Lower lobe of right lung (tissue), 2 donors: ENCODE results near the gene DNAJA2. TPM values are rescaled to one million over a fixed set of nuclear protein-coding genes. Genes with fewer than 3 reads are reported as not detected.

ENCODE experiments used
- ATAC-seq, 2 donors: fragments of 200-7000 bp; cut with Tn5 transposase; one replicate each; pipeline ENCODE4 v1.9.1; 2020 to 2022; ENCODE audit warnings: mild to moderate bottlenecking in 2 of 2, moderate library complexity in 2 of 2
- DNase-seq: peaks from one replicate; pipeline ENCODE4 v3.0.0-alpha.2; 2020
- H3K27ac ChIP-seq: fragments of 200-600 bp; one replicate; pipeline ENCODE4 v1.8.0; 2022
- H3K27me3 ChIP-seq: fragments of 200-600 bp; one replicate; pipeline ENCODE4 v1.8.0; 2022; ENCODE audit warnings: low read depth
- H3K36me3 ChIP-seq: fragments of 200-600 bp; one replicate; pipeline ENCODE4 v1.8.0; 2022; ENCODE audit warnings: mild to moderate bottlenecking
- H3K4me1 ChIP-seq: fragments of 200-600 bp; one replicate; pipeline ENCODE4 v1.8.0; 2022
- H3K4me3 ChIP-seq: fragments of 200-600 bp; one replicate; pipeline ENCODE4 v1.8.0; 2022; ENCODE audit warnings: mild to moderate bottlenecking
- H3K9me3 ChIP-seq: fragments of 200-600 bp; one replicate; pipeline ENCODE4 v1.8.0; 2022
- CTCF ChIP-seq: fragments of 200-600 bp; IDR thresholded peaks from one replicate; pipeline ENCODE4 v1.8.0; 2022; ENCODE audit warnings: antibody characterized with exemption, mild to moderate bottlenecking
- intact Hi-C: fragments of 100-400 bp; cut with DNase I; formaldehyde crosslinking; loops from one replicate; pipeline ENCODE4 v1.11.0; 2022
- total RNA-seq: library from RNA; stranded (reverse); fragmentation: NEBNext Ultra II Directional; extraction: Animal tissue kit (Norgen Biotek cat#: 25700); gene quantifications from one replicate; pipeline ENCODE4 v1.2.1, GENCODE V29; 2021
- donor health status: DM: no; HTN: yes; CAD: no; lungs with severe emphysema.

DNAJA2 gene
- total RNA-seq, 1 donor from 2014 or later = 53.1 TPM

- H3K27ac ChIP-seq = no peak overlapping the region
- TF ChIP-seq CTCF = no peak
Measured at GRCh38 chr16:46986438-46986837, 13.0 kb upstream of the DNAJA2 start.

GRCh38 chr16:46982335-46982734, 8.9 kb upstream of the DNAJA2 start:
- H3K27ac ChIP-seq = no peak overlapping the region
- no peaks in the 10 kb centered on the region for H3K27me3 ChIP-seq
- no peaks in the 10 kb centered on the region for H3K4me1 ChIP-seq
- no peak for DNase-seq
- ATAC-seq = no peak
- H3K9me3 ChIP-seq = no peaks in the 10 kb centered on the region
- no peak for TF ChIP-seq CTCF
- H3K4me3 ChIP-seq = no peak overlapping the region
- intact Hi-C loops = no loop called here
- no peaks in the 10 kb centered on the region for H3K36me3 ChIP-seq

More at GRCh38 chr16:46986438-46986837, 13.0 kb upstream of the DNAJA2 start:
- no peak for ATAC-seq
- intact Hi-C loops = no loop called here
- Histone ChIP-seq H3K36me3 (no peaks in the 10 kb centered on the region), H3K27me3 (no peaks in the 10 kb centered on the region), H3K4me1 (no peaks in the 10 kb centered on the region), H3K4me3 (no peak overlapping the region), H3K9me3 (no peaks in the 10 kb centered on the region)
- DNase-seq = no peak

DNA sequence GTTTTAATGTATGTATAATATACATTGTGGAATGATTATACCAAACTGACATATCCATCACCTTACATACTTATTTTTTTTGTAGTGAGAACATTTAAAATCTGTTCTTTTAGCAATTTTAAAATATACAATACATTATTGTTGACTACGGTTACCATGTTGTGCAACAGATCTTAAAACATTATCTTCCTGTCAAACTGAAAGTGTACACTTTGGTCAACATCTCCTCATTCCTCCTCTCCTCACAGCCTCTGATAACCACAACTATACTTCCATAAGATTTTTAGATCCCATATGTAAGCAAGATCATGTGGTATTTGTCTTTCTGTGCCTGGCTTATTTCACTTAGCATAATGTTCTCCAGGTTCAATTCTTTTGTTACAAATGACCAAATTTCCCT, 7.5 kb upstream of the DNAJA2 start:
- no peaks in the 10 kb centered on the region for H3K36me3 ChIP-seq
- ATAC-seq (no peak), DNase-seq (no peak)
- TF ChIP-seq CTCF = no peak
- H3K4me1 ChIP-seq = no peaks in the 10 kb centered on the region
- no peaks in the 10 kb centered on the region for H3K9me3 ChIP-seq
- H3K4me3 ChIP-seq = no peak overlapping the region
- intact Hi-C loops = no loop called here
- no peaks in the 10 kb centered on the region for H3K27me3 ChIP-seq
- H3K27ac ChIP-seq = no peak overlapping the region

DNA sequence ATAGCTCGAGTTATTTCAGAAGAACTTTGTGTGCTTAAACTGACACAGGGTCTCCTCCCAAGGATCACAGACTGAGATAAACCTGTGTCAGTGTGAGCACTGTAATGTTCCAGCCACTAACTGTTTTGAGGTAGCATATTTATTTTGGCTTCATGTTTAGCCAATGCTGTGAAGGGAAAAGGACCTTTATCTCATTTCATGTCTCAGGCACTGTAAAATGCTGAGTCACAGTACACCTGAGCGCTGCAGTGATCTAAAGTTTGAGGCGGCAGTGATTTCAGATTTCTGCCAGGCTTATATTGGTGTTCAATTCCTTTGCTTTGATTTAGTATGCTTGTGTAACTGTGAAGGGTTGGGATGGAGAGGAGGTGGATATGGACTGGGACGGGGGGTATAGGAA, 3.1 kb upstream of the DNAJA2 start:
- no peak for ATAC-seq
- DNase-seq = no peak
- intact Hi-C loops = no loop called here
- no peaks in the 10 kb centered on the region for H3K9me3 ChIP-seq
- H3K4me3 ChIP-seq = no peak overlapping the region
- peaks cover 3% of the 10 kb centered on the region for H3K36me3 ChIP-seq
- no peak overlapping the region for H3K27ac ChIP-seq
- H3K27me3 ChIP-seq = no peaks in the 10 kb centered on the region
- peaks cover 19% of the 10 kb centered on the region for H3K4me1 ChIP-seq
- no peak for TF ChIP-seq CTCF

DNA sequence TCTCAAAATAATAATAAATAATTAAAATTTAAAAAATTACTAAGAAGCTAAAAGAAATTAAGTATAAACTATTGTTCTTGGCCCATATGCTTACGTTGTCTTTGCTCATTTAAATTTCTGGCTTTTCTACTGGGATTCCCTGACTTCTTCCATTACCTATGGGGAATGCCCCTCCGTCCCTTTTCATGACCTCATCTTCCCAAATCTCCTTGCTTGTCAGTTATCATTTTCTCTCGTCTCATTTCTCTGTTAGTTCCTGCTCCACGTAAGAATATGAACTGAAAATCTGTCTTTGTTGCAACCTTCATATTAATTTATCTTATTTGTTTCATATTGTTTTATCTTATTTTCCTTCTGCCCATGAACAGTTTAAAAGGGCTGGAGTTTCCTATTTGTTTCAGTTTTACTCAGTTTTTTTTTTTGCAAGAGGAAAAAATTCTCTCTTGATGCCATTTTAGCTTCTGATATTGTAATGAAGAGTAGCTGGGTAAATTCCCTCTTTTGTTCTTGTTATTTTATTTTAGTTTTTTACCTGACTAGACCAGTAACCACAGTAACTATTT, 2.5 kb upstream of the DNAJA2 start:
- Histone ChIP-seq H3K27me3 (no peaks in the 10 kb centered on the region), H3K4me1 (peaks cover 22% of the 10 kb centered on the region), H3K27ac (no peak overlapping the region), H3K4me3 (no peak overlapping the region), H3K9me3 (no peaks in the 10 kb centered on the region), H3K36me3 (peaks cover 9% of the 10 kb centered on the region)
- ATAC-seq (no peak), DNase-seq (no peak)
- intact Hi-C loops = no loop called here
- TF ChIP-seq CTCF = no peak

DNA sequence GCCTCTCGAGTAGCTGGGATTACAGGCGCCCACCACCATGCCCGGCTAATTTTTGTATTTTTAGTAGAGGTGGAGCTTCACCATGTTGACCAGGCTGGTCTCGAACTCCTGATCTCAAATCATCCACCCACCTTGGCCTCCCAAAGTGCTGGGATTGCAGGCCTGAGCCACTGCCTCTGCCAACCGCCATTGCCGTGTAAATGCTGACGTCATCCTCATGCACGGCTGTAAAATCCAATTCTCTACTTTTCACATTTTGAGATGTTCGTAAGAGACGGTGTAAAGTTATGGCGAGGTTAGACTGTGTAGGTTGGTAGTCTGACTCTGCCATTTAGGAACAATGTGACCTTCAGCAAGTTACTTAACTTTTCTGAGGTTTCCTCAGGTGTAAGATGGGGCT, 1.7 kb upstream of the DNAJA2 start:
- no peak overlapping the region for H3K27ac ChIP-seq
- H3K27me3 ChIP-seq = no peaks in the 10 kb centered on the region
- H3K9me3 ChIP-seq = no peaks in the 10 kb centered on the region
- no peak for ATAC-seq
- intact Hi-C loops = no loop called here
- H3K4me3 ChIP-seq = no peak overlapping the region
- TF ChIP-seq CTCF = no peak
- H3K4me1 ChIP-seq = peaks cover 26% of the 10 kb centered on the region
- no peak for DNase-seq
- H3K36me3 ChIP-seq = peaks cover 17% of the 10 kb centered on the region
